Stimulated activated CD4-positive, alpha-beta T cell treated with anti-CD3 and anti-CD28 coated beads, Interleukin-4, amount 100 ng/mL, for 24 hours (primary cell): ENCODE data around the gene SLC16A12.
"Not testable (repeated sequence)": the region's sequence is repeated elsewhere in the genome, so short reads cannot be mapped to it uniquely, and the experiment has no call there.

Experiments
- DNase-seq: peaks from one replicate; pipeline ENCODE4 v3.0.0-alpha.2; 2020

Gene SLC16A12

GRCh38 chr10:89414879-89415821 is 120.2 kb downstream of the SLC16A12 start:
- DNase-seq: peak; percentile 39

GRCh38 chr10:89414146-89414878 is 121.1 kb downstream of the SLC16A12 start, which contains the start of gene IFIT5:
IFIT5 (plus strand) TSS chr10:89414568; CDS start chr10:89414799, 231 bp downstream.
- peak; percentile 64 for DNase-seq

GRCh38 chr10:89413398-89413912 is 121.9 kb downstream of the SLC16A12 start:
- DNase-seq: no peak

GRCh38 chr10:89412276-89412675 is 123.1 kb downstream of the SLC16A12 start:
- peak; percentile 43 for DNase-seq

- not testable (repeated sequence) for DNase-seq
These were observed 124.3 kb downstream of the SLC16A12 start for GRCh38 chr10:89411135-89411534.

- DNase-seq: not testable (repeated sequence)
These were observed 124.8 kb downstream of the SLC16A12 start for GRCh38 chr10:89410551-89410950.

- not testable (repeated sequence) for DNase-seq
These were observed 126.1 kb downstream of the SLC16A12 start for GRCh38 chr10:89409282-89409681.

- DNase-seq: not testable (repeated sequence)
These were observed 127.6 kb downstream of the SLC16A12 start for GRCh38 chr10:89407792-89408191.

- not testable (repeated sequence) for DNase-seq
These were observed 129.2 kb downstream of the SLC16A12 start for GRCh38 chr10:89406178-89406577.

- DNase-seq: no peak
These were observed 131.0 kb downstream of the SLC16A12 start for GRCh38 chr10:89404104-89405047.

- DNase-seq: no peak
These were observed 132.4 kb downstream of the SLC16A12 start for GRCh38 chr10:89403043-89403442.

- no peak for DNase-seq
These were observed 135.4 kb downstream of the SLC16A12 start for GRCh38 chr10:89399956-89400355.

- no peak for DNase-seq
These were observed 137.2 kb downstream of the SLC16A12 start for GRCh38 chr10:89398003-89398749.

- no peak for DNase-seq
These were observed 140.3 kb downstream of the SLC16A12 start for GRCh38 chr10:89395141-89395540.

GRCh38 chr10:89393898-89394297 is 141.5 kb downstream of the SLC16A12 start:
- no peak for DNase-seq

- DNase-seq: no peak
These were observed 142.4 kb downstream of the SLC16A12 start for GRCh38 chr10:89392974-89393373.

GRCh38 chr10:89391907-89392756 is 143.3 kb downstream of the SLC16A12 start, which contains the start of gene IFIT1:
IFIT1 (plus strand) TSS chr10:89392623; CDS start chr10:89392713, 90 bp downstream.
- peak; percentile 40 for DNase-seq

GRCh38 chr10:89391226-89391576 is 144.2 kb downstream of the SLC16A12 start:
- DNase-seq: not testable (repeated sequence)

GRCh38 chr10:89390476-89391225 is 144.7 kb downstream of the SLC16A12 start:
- DNase-seq: no peak

- no peak for DNase-seq
These were observed 146.1 kb downstream of the SLC16A12 start for GRCh38 chr10:89389254-89389653.
